NCI-H446 (cell line): Measurements from ENCODE around the gene COL13A1.
A peak's percentile ranks its signal among the peaks of the same experiment; 100 is the strongest.

Experiments
- DNase-seq, 2 experiments: peaks; one replicate each; lab custom pipeline; 2025; lab: John Stamatoyannopoulos, UW

Gene COL13A1

GRCh38 chr10:69951658-69952057 lies 150.0 kb downstream of the COL13A1 start:
- no peak for DNase-seq

GRCh38 chr10:69952069-69952800 lies 150.5 kb downstream of the COL13A1 start:
- no peak for DNase-seq

- DNase-seq, result no peak
Measured at GRCh38 chr10:69952821-69953221, 151.1 kb downstream of the COL13A1 start.

DNA sequence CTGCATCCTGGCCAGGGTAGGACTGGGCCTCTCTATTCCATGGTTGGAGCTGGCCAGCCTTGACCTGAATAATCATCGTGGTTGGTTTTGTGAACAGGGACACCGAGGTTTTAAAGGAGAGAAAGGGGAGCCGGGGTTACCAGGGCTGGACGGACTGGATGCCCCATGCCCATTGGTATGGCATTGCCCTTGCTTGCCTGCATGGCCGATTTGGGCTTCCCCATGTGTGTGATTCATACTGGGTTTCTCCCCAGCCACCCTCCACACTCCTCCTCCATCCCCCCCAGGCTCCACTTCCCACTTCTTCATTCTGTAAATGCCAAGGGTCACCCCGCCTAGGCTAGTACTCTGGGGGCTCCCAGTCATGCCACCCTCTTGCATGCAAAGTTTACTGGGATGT lies 152.1 kb downstream of the COL13A1 start:
- no peak for DNase-seq

- no peak for DNase-seq
Measured at GRCh38 chr10:69955211-69955805, 153.6 kb downstream of the COL13A1 start.

DNA sequence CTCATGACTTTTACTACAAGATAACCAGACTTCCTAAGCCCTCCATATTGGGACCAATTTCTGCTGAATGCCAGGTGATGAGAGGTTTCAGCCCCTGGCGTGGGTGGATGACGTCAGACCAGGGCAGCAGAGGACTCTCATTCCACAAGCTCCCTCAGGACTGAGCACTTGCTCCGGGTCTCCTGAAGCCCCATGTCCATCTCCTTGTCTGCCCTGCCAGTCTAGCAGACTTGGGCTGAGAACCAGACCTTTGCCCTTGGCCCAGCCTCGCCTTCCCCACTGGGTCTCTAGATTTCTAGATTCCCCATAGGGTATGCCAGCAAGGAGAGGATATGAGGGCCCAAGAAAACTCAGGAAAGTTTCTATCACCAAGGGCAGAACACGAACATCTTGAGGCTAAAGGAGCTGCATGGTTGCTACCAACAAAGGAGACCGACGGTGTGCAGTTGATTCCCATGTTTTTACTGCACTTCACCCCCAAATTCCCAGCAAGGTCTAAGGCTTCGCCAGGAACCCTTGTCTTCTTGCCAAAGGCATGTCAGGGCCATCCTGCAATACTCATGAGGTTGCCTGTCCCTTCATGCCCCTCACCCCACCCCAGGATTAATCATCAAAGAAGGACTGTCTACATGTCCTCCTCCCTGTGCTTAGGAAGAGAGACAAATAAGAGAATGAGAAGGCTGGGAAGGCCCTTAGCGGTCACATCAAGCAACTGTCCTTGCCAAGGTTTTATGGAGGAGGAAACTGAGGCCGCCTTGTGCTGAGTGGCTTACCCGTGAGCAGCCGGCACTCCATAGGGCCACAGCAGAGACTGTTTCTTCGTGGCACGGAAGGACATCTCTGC lies 154.4 kb downstream of the COL13A1 start:
- DNase-seq, result no peak

GRCh38 chr10:69956741-69957230 lies 155.1 kb downstream of the COL13A1 start:
- no peak for DNase-seq

DNA sequence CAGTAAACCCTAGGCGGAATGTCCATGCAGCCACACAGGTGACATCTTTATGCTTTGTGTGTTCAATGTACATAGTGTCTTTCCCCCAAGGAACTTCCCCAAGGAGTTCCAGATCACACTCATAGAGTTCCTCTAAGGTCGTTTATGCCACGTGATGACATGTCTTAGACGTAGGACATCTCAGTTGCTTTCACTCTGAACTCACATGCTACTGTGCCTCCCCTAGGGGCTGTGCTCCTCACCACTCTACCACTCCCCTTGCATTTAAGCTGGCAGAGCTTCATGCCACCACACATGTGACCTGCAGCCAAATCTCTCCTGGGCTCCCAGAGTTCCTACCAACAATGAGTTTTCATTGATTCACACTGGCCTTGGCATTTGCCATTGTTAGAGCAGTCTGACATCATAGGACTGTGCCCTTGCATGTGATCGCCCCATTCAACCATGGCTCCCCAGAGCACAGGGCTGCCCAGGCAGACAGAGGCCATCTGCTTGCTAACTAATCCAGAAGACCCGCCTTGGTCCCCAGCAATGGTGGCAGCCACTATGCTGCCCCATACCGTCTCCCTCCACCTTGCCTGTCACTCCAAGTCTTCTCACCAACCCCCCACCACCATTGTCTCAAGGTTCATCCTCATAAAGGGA lies 155.7 kb downstream of the COL13A1 start:
- DNase-seq, result no peak

DNA sequence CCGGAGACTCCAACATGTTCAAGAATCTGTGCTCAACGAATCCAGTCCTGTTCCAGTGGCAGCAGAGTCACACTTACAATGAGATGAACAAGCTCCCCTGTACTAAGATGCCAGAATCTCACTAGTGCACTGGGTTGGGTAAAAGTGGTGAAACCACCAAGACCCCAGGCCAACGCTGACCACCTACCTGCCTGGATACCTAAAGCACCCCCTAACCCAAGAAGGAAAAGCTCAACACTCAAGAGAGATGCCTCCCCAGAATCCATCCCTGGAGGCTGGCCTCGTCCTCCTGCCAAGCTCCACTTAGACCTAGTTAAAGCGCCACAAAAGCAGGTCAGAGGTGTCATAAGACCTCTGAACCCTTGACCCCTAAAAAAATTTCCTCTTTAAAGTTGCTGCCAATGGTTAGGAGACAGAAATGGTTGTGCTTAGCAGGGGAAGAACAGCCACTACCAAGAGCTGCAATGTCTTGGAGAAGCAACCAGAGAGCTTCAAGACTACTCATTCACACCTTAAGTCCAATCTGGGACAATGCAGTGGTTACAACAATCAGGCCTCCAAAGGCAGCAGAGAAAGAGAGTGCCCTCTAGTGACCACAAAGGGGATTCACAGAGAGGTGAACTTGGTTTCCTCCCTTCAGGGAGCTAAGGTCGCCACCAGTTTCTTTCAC lies 156.3 kb downstream of the COL13A1 start:
- DNase-seq, result peak in 1 of 2 experiments; percentile 38

DNA sequence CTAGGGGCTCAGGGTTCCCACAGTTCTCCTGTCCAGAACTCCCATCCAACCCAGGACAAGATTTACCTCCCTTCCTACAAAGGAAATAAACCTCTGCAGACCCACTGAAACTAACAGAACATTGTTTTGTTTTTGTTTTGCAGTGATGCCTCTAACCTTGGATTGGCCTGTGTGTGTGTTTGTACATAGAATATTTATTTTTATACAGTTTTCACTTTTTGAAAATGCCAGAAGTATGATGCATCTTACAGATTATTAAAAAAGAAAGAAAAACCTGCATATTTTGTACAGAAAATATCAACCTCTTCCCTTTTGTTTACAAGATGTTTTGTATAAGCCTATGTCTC lies 156.8 kb downstream of the COL13A1 start:
- no peak for DNase-seq

DNA sequence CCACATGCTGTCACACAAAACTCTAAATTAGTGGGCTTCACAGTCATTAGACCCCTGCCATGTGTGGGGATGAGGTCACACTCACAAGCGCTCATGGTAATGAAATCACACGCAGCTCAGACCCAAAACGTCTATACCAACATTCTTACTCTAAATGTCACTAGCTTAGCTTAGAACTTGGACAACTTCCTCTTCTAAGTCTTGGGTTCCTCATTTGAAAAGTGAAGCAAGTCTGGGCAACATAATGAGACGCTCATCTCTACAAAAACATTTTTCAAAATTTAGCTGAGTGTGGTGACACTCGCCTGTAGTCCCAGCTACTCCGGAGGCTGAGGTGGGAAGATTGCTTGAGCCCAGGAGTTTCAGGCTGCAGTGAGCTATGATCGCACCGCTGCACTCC lies 158.2 kb downstream of the COL13A1 start:
- no peak for DNase-seq

DNA sequence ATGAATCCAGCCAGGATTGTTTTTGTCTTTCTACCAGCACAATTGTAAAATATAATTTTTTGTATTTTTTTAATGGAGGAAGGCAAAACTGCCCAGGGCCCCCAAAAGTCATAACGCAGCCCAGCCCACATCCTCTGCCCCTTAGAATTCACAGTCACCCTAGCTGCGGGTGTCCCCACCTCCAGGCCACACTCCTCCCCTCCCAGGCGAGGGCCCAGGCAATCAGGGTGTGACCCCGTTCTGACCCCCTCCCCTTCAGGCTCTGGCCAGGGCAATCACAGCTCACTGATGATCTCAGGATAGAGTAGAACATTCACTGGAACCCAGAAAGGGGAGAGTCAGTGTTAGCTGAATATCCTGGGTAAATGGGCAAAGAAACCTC lies 158.9 kb downstream of the COL13A1 start:
- DNase-seq, result no peak

DNA sequence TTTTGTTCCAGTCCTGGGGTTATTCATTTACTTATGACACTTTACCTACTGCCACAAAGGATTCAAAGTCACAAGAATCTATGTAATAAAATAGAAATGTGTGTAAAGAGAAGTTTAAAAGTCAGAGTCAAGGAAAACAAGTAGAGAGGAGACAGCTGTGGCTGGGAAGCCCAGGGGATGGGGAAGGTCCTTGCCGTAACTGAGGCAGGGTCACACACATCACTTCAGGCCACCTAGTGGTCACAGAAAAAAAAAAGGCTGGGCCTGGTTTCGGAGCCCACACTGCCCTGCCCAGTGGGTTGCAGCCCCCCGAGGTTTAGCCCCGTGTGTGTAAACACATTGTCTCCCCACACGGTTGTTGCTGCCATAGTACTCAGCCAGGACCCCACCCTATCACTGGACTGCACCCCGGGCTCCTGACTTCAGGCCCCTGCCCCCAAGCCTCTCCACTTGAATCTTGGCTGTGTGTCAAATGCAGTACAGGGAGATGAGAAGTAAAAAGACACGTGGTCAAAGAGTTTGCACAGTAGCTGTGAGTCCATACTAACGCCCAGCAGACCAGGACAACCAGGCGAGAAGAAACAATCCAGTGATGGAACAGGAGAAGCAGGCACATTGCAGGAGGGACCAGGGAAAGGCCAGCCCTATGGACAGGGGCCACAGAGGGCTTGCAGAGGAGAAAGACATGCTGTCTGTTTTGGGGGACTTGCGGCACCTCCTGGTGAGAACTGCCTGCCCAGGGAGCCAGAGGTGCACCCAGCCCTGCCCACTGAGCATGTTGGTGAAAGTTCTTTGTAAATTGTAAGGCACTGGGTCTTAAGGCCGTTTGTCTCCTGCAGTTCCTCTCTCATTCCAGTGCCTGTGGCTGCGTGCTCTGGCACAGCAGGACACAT lies 159.5 kb downstream of the COL13A1 start:
- DNase-seq, result no peak

GRCh38 chr10:69961881-69962745 lies 160.4 kb downstream of the COL13A1 start:
- DNase-seq, result no peak

DNA sequence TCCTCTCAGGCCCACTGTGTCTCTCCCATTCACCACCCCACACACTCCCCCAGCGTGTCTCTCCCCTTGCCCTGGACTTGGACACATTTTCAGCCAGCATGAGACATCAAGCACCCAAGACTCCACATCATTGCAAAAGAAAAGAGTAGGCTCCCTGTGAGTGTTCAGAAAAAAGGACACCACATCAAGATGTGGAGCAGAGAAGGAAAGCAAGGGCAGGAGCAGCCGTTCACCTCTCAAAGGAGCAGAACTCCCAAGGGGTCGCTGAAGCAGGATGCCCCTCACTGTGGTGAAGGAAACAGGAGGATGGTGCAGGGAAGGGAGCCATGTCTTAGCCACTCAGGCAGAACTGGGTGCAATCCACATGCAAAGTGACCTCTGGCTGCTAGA lies 161.0 kb downstream of the COL13A1 start:
- no peak for DNase-seq

DNA sequence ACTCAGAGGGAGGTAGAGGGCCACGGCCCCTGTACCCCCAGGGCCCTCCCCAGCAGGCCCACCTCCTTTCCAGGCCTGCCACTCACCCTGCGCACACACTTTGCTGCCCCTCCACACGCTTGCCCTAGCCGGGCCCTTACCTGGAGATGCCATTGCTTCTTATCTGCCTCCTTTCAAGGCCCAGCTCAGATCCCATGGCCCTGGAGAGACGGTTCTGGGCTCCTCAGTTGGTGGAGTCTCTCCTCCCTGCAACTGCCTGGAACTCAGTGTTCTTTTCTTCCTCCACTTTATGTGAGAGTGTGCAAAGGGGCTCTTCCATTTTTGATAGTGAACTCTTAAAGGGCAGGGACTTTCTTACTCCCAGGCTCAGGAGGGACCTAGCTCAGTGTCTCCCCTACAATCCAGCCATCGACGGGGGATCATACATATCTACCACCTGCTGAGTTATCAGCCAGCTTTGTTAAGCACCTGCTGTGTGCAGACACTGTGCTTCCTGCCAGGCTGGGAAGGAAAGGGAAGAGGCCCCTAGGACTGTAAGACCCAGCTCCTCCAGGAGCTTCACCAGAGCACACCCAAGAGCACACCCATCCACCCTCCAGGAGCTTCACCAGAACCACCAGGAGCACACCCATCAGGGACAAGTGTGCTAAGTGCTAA lies 161.6 kb downstream of the COL13A1 start:
- no peak for DNase-seq

- DNase-seq, result no peak
Measured at GRCh38 chr10:69963835-69964710, 162.4 kb downstream of the COL13A1 start.

DNA sequence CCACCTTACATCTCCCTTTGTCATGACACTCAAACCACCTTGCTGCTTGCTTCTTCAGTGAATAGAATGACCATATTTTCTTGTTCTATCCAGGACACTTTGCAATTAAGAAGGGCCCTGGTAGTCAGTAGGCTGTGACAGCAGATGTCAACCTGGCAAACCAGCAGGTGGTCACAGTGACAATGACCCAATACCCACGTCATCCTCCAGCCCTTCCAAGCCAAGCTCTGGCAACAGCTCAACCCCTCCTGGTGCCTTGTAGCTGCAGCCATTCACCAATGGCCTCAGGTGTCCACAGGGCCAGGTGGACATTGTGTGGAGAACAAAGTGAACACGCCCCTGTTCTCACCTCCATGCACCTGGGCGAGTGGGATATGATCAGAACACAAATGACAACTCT lies 163.4 kb downstream of the COL13A1 start:
- no peak for DNase-seq
